Skeletal muscle cell (primary cell): ENCODE measurements around the gene DDX41.

Experiments used
- DNase-seq: peaks from one replicate; pipeline ENCODE4 v3.0.0-alpha.2; 2010; ENCODE audit warnings: low read depth
- H3K4me3 ChIP-seq: 2 replicates; pipeline ENCODE4 v1.5.1; 2011; ENCODE audit warnings: low read depth, mild to moderate bottlenecking, control low read depth, low read length, moderate library complexity

Gene DDX41

DNA sequence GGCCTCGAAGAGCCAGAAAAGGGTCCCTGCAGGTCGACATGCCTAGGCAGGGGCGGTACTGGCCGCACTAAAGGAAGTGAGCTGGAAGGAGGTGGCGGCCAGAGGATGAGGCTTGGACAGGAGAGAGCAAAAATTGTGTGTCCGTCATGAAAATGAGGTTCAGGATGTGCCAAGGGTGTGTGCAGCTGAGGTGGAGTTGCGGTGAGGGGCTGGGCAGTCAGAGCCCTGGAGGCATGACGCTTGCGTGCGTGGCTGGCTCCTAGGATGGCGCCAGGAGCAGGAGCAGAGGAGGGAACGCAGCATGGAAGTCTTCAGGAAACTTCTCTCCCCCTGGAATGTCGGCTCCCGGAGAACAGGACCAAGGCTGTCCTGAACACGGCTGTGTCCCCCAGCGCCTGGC is 13.9 kb downstream of the DDX41 start:
- no peak overlapping the region for H3K4me3 ChIP-seq
- DNase-seq, result no peak

DNA sequence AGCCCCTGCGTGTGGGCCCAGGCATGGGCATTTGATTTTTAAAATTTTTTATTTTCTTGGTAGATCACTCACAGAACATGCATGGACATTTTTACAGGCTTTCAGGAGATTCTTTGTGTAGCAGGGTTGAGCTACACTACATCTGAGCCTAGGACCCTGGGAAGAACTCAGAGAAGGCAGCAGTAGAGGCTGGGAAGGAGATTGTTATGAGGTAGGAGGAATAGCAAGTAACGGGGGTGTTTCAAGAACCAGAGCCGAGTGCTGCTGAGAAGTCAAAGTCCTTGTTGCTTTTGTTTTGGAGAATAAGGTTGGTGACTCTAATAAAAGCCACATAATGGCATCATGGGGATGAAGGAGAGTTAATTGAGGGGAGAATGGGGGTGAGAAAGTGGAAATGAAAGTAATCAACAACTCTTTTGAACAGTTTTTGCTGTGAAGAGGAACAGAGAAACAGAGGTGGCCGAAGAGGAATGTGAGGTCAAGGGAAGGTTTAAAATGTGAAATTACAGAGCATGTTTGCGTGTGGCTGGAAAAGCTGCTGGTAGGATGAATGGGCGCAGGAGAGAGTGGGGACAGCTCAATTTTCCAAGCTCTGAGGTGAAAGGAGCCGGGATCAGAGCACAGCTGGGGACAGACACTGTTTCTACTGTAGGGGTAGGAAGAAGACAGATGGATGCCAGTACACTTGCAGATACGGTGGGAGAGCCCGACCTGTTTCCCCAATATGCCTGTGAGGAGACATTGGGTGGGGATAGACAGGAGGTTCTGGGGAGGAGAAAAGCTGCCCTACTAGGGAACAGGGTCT is 14.7 kb downstream of the DDX41 start:
- no peak for DNase-seq
- no peak overlapping the region for H3K4me3 ChIP-seq

DNA sequence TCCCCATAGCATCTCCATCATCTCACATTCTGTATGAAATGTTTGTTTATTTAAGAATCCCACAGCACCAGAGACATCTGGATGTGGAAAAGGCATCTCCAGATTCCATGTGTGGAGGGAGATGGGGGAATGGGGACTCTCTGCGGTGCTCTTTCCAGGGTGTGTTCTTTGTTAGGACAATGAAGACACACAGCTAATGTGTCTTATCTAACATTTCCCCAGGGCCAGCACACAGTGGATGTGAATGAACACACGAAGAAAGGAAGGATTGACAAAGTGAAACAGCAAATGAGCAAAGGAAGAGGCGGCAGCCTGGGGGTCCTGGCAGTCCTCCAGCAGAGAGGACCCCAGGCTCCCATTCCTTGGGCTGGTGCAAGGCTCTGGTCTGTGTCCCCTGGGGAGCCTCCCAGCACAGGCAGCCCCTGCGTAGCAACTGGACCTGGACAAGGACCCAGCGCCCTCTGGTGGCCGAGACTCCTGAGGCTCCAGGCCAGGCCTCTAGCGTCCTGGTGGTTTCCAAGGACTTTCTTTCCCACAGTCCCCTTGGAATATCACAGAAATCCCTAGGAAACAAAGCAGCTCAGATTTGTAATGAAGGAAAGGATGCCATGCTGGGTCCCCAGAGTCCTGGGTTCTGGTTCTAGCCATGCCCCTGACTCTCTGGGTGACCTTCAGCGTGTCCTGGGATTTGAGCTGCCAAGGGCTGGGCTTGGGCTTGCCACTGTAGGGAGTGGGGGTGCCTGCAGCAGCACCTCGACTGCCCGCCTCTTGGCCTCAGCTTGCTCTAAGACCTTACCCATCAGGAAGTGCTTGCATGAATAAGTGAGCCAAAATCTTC is 15.9 kb downstream of the DDX41 start:
- no peak overlapping the region for H3K4me3 ChIP-seq
- DNase-seq, result no peak

DNA sequence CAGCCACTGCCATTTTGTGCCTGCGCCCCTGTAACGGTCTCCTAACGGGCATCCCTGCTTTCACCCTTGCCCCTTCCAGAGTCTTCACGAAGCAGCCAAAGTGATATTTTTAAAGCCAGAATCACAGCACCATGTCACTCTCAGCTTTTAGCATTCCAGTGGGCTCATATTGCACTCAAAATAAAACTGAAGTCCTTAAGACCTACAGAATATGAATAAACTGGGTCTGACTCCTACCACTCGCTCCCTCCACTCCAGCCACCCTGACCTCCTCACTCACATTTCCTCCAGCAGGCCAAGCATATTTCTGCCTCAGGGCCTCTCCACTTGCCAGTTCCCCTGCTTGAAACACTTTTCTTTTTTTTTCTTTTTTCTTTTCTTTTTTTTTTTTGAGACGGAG is 16.9 kb downstream of the DDX41 start:
- H3K4me3 ChIP-seq, result no peak overlapping the region
- DNase-seq, result no peak

DNA sequence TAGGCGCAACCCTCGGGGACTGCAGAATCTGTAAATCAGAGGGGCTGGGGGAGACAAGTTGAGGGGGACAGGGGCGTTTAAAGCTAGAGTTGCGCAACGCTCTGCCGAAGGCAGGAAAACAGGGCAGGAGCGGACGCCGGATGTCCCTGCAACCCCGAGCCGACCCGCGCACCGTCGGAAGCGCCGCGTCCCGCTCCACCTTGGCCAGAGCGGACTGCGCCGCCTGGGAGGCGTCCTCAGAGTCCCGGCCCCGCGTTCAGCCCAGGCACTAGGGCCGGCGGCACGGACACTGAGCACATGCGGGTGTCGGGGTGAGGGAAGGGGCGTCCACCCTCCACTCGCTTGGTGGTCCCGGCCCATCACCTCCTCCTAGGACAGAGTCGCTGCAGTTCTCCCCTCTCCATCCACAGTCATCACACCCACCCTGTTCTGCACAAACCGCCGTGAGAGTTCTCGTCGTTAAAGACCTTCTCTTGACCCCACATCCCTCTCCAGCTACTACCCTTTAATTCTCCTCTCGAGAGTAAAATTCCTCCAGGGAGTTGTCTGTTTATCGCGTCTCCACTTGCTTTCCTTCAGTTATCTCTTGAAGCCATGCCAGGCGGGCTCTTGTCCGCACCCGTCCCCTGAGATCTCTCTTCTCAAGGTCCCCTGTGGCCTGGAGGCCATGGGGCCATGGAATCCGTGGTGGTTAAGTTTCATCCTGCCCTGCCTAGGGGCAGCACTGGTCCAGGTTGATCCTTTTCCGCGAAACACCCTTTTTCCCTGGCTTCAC is 18.6 kb downstream of the DDX41 start:
- DNase-seq, result no peak

DNA sequence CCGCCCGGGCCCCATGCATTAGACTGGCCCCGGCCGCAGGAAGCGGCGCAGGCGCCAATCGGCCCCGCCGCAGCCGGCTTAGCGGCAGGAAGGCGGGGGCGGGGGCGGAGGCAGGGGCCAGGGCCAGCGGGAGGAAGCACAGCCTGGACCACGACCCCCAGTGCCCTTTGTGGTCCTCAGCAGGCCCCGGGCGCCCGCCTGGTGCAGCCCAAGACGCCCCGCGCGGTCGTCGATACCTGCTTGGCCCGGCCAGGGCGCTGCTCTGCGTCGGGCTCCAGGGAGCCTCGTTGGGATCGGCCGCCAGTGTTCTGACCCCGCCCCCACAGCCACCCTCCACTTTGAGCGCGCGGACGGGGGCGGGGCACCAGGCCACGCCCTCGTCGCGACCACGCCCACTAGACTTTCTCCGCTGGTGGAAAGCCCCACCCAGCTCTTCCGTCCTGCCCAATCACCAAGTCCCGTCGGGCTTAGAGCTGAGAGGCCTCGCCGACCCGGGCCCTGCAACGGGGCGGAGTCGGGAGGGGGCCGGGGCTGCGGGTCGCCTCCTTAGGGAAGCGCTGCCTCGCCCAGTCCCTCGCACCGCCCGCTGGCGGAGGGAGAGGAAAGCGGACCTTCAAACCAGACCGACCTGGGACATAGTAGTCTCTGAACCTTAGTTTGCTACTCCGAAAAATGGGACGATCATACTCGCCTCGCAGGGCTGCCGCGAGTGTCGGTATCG is 19.3 kb downstream of the DDX41 start, which contains the start of gene PDLIM7:
Gene PDLIM7, minus strand, starts transcription at position 313 of the 721 bp plus-strand sequence. CDS start 1,092 bp downstream, outside the sequence.
- DNase-seq, result peak; percentile 89
- H3K4me3 ChIP-seq, result peak within 1 kb of the TSS; percentile 80

More for the DNA sequence above, 18.6 kb downstream of the DDX41 start:
- H3K4me3 ChIP-seq, result peak overlapping the region; percentile 80

DNA sequence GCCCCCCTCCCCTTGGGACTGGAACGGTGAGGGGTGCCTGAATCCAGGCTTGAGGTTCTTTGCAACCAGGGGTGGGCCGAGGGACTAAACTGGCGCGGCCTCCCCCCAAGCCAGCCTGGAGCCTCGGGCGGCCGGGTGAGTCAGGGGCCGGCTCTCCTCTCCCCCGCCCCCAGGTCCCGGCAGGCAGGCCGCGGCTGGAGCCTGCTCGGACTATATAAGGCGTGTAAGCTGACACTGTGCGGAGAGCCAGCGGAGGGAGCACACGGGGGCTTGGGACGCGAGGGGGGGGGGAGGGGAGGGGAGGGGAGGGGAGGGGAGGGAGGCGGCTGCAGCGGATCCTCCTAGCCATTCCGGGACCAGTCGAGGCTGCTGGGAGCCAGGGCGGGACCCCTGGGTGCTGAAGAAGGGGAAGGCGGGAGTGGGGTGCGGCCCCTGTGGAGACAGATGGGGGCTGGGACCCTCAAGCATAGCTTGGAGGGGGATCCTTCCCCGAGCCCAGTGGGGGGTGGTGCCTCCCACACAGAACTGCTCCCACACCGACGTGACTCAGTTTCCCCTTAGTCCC is 20.0 kb downstream of the DDX41 start:
- peak; percentile 91 for DNase-seq
- H3K4me3 ChIP-seq, result peak overlapping the region; percentile 80

DNA sequence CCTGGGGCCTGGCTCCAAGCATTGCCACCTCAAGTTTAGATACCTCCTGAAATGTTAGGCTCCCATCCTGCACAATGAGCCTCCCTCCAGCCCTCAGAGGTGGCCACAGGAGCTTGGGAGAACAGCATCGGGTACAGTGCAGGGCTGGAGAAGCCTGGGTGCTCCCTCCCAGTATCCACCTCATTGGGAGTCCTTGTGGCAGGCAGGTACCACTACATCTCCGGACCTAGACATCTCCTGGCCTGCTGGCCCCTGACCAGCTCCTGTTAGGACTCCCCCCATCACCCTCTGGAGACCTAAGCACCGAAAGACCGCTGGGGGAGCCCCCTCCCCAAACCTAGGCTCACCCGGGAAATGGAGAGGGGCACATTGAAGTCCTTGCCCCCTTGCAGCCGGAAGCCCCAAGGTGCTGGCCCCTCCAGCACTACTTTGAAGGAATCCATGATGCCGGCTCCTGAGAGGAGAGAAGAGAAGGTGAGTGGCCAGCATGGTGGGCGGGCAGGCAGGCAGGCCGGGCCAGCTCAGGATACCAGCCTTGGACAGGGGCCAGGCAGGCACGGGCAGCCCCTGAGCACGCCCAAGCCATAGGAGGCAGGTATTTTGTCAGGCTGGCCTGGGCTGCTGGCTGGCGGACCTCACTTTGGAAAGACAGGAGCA is 20.6 kb downstream of the DDX41 start:
- DNase-seq, result no peak
- peak overlapping the region; percentile 80 for H3K4me3 ChIP-seq

DNA sequence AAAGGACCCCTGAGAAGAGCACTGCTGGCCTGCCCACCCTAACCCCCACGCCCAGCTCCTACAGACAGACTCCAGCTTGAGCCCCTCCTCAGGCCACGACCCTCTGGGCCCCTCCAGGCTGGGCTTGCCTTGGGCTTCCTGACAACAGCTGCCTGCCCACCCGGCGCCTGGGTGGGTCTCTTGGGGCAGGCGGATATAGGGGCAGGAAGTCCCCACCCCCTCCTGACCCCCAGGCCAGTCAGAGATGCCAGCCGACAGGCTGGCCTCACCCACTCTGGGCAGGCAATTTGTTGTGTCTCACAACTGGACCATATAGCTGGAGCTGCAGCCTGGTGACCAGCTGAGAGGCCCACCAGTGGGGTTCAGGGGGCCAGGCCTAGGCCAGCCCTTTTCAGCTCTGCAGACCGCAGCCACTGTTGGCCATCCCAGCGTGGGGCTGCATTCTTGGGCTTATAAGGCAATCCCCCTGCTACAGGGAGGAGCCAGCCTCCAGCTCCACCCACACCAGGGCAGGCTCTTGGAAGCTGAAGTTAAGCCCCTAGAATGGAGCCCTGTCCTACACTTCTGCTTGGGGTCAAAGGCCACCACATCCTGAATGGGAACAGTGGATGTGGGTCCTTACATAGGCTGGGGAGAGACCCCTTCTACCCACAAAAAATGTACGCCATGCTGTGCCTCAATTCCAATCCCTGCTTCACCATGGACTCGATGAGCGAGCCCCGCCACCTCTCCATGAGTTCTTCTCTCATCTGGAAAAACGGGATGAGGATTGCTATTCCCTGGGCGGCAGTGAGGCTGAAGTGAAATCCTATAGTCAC is 21.3 kb downstream of the DDX41 start:
- peak; percentile 77 for DNase-seq
- H3K4me3 ChIP-seq, result peak overlapping the region; percentile 80

DNA sequence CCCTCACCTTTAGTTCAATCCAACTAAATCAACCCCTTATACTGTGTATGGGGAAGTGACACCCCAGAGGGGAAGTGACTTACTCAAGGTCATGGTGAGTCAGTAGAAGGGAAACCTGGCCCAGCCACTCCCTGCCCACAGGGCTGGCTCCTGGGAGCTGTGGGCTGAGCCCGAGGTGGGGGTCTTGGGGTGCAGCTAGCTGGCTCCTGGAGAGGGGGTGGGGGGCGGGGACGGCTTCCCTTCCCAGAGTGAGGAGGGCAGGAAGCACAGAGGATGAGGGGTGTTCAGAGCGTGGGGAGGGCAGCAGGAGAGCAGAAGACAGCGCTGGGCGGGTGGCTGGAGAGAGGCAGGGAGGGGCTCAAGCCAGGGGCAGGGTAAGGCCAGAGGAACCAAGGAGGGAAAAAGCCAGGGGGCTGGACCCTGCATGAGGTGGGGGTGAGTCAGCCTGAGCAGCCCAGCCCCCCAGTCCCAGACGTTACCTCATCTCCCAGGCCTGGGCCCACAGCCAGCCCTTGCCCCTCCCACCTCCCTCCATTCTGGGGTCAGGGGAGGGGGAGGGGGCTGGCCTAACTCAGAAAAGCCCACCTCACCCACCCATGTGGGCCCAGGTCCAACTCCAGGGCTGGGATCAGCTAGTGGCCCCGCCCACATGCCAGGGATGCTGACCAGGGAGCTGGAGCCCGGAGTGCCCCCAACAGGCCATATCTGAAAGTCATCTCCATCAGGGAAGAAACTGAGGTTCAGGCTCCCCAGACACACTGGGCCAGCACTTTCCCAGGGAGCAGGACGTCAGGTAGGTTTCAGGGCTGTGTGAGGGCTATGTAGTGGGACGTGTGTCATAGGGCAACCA is 22.2 kb downstream of the DDX41 start:
- peak; percentile 81 for DNase-seq
- H3K4me3 ChIP-seq, result peak overlapping the region; percentile 80

DNA sequence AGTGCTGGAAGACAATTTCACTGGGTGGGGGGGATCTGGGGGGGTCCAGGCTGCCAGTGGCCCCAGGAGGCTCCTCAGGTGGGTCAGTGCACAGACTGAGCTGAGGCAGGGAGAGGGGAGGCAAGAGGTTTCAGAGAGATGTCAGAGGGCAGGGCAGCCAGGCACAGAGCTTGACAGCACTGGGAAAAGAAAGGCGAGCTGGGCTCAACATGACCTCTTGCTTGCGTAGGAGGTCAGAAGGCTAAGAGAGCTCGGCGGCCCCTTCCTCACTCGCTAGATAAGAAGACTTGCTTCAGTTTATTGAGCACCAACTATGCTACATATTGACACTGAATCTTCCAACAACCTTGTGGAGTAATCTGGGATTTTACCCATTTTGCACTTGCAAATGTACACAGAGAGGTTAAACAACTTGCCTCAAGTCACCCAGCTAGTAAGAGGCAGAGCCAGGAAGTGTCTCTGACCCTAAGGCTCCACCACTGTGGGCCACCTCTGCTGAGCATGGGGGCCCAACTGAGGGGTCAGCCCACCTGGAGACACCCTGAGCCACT is 22.9 kb downstream of the DDX41 start:
- no peak for DNase-seq
- peak overlapping the region; percentile 21 for H3K4me3 ChIP-seq

DNA sequence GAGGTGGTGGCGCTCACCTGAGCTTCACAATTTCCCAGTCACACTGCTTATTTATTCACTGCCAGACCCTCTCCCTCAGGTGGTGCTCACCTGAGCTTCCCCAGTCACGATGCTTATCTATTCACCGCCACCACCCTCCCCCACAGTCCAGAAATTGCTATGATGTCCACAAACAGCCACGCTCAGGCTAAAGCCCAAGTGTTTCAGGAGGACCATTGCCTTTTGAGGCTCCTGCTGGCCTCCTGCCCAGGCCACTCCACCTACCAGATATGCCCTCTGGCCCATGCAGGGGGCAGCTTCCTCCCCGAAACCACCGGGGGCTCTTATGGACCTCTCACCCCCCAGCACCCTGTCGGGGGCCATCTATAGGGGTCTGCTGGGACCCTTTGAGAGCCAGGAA is 23.9 kb downstream of the DDX41 start:
- H3K4me3 ChIP-seq, result no peak overlapping the region
- no peak for DNase-seq

DNA sequence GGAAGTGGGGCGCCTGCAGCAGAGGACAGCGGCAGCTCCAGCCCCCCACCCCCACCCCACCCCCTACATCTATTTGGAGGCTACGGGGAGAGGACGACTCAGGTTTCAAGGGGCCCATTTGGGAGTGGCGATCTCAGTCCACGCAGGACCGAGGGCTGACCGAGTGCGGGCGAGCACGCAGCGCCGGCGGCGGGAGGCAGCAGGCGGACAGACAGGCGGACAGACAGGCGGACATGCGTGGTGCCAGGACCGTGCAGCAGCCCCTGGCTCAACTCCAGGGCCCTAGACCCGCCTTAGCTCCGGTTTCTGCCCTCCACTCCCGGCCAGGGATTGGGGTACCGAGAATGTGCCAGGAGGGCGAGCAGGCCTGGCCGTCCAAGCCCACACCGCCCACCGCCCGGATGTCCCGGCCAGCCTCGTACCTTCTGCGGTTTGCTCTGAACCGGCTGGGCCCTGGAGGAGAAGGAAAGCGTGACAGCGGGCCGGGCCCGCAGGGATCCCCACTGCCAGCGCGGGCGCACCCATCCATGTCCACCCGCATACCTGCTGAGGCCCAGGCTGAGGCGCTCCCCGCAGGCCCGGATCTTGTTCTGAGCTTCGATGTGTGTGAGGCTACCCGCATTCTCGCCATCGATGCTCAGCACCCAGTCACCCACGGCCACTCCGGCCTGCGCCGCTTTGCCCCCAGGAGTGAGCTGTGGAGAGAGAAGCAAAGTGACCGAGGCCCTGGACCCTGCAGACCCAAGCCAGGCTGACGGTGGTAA is 24.6 kb downstream of the DDX41 start:
- H3K4me3 ChIP-seq, result no peak overlapping the region
- DNase-seq, result no peak

DNA sequence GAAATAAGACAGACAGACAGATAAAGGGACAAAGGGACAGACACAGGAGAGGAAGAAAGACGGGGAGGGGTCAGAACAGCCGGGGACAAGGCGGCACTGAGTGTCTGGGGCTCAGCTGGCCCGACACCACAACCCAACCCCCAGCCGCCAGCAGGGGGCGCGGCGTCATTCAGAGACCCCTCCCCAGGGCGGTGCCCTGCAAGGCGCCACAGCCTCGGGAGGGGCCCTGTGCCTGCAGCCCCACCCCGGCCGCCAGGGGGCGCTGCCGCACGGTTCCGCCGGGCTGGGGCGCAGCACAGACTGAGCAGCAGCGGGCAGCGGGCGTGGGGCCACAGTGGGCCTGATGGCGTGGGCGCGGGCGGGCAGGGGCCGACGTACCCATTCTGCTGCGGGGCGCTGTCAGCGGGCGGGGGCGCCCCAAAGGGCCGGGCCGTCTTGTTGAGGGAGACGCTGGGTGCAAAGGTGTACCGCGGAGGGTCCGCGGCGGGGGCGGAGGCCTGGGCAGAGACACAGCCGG is 25.3 kb downstream of the DDX41 start:
- DNase-seq, result no peak
- H3K4me3 ChIP-seq, result no peak overlapping the region

DNA sequence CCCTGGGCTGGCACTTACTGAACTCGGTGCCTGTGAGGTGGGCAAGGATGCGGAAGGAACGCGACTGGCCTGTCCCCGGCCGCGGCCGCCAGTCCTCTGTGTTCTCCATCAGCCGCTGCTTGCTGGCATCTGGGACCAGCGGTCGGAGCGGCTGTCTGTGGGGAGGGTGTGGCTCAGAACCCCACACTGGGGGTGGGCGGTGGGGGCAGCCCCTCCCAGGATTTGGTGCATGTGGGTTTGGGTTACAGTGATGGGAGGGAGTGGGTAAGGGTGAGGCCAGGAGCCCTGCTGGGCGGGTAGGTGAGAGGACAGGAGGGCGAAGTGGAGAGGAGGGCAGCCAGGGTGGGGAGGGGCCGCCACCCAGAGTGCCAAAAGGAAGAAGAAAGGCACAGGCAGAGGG is 25.8 kb downstream of the DDX41 start:
- no peak for DNase-seq
- H3K4me3 ChIP-seq, result no peak overlapping the region
